HG02885 (cell line): ENCODE results near the gene ATP7B.
A peak's percentile ranks its signal among the peaks of the same experiment; 100 is the strongest.

ENCODE experiments used
- ATAC-seq: cut with Tn5 transposase; IDR thresholded peaks from one replicate; pipeline ENCODE4 v1.9.1; 2021; ENCODE audit warnings: mild to moderate bottlenecking; ENCODE audit not compliant: unreplicated experiment, poor library complexity

Gene ATP7B

GRCh38 chr13:51905787-51906186 lies 105.5 kb downstream of the ATP7B start:
- ATAC-seq = no peak

- ATAC-seq = no peak
These were observed 108.5 kb downstream of the ATP7B start for GRCh38 chr13:51902776-51903175.

- ATAC-seq = no peak
These were observed 110.8 kb downstream of the ATP7B start for GRCh38 chr13:51900471-51900870.

- ATAC-seq = peak; percentile 80
These were observed 115.1 kb downstream of the ATP7B start for GRCh38 chr13:51895906-51896888.

GRCh38 chr13:51894239-51894638 lies 117.0 kb downstream of the ATP7B start:
- no peak for ATAC-seq

GRCh38 chr13:51892657-51893056 lies 118.6 kb downstream of the ATP7B start:
- no peak for ATAC-seq

- no peak for ATAC-seq
These were observed 123.8 kb downstream of the ATP7B start for GRCh38 chr13:51887468-51887867.

GRCh38 chr13:51885651-51886050 lies 125.6 kb downstream of the ATP7B start:
- ATAC-seq = no peak

- ATAC-seq = no peak
These were observed 128.0 kb downstream of the ATP7B start for GRCh38 chr13:51883226-51883600.
